MM.1S (cell line): ENCODE results near the gene EHBP1L1.

Experiments
- DNase-seq: peaks from one replicate; pipeline ENCODE4 v3.0.0-alpha.2; 2015
- H2AFZ ChIP-seq: fragments of 300-600 bp; sonication (generic); 2 replicates; pipeline ENCODE4 v1.6.0; 2016; ENCODE audit warnings: antibody characterized with exemption, low read length
- H3F3A ChIP-seq: fragments of 300-600 bp; sonication (generic); 2 replicates; pipeline ENCODE4 v1.6.1; 2016; ENCODE audit warnings: mild to moderate bottlenecking, antibody characterized with exemption, low read length, moderate library complexity, mixed read lengths; ENCODE audit not compliant: insufficient read depth
- H3K27ac ChIP-seq: fragments of 300-600 bp; sonication (generic); 2 replicates; pipeline ENCODE4 v1.5.1; 2016; ENCODE audit warnings: mild to moderate bottlenecking, low read length
- H3K27me3 ChIP-seq: fragments of 300-600 bp; sonication (generic); replicated peaks from 2 replicates; pipeline ENCODE4 v1.6.0; 2016; ENCODE audit warnings: low read length; ENCODE audit not compliant: insufficient read depth
- H3K36me3 ChIP-seq: fragments of 300-600 bp; sonication (generic); replicated peaks from 2 replicates; pipeline ENCODE4 v1.6.1; 2016; ENCODE audit warnings: mild to moderate bottlenecking, low read length, mixed read lengths; ENCODE audit not compliant: insufficient read depth
- H3K4me1 ChIP-seq: fragments of 300-600 bp; sonication (generic); 2 replicates; pipeline ENCODE4 v1.6.1; 2016; ENCODE audit warnings: low read length, mixed read lengths
- H3K4me2 ChIP-seq: fragments of 300-600 bp; sonication (generic); 2 replicates; pipeline ENCODE4 v1.6.0; 2016; ENCODE audit warnings: low read depth, low read length
- H3K4me3 ChIP-seq: fragments of 300-600 bp; sonication (generic); 2 replicates; pipeline ENCODE4 v1.5.1; 2016; ENCODE audit warnings: low read length, mixed read lengths
- H3K79me2 ChIP-seq: fragments of 300-600 bp; sonication (generic); 2 replicates; pipeline ENCODE4 v1.6.1; 2016; ENCODE audit warnings: mixed run types, low read length, mixed read lengths
- H3K9ac ChIP-seq: fragments of 300-600 bp; sonication (generic); 2 replicates; pipeline ENCODE4 v1.6.1; 2016; ENCODE audit warnings: low read length, mixed read lengths
- H3K9me2 ChIP-seq: fragments of 300-600 bp; sonication (generic); replicated peaks from 2 replicates; pipeline ENCODE4 v1.6.1; 2016; ENCODE audit warnings: mild to moderate bottlenecking, low read length, mixed read lengths; ENCODE audit not compliant: insufficient read depth
- H3K9me3 ChIP-seq: fragments of 300-600 bp; sonication (generic); replicated peaks from 2 replicates; pipeline ENCODE4 v1.6.1; 2016; ENCODE audit warnings: mild to moderate bottlenecking, low read length, mixed read lengths; ENCODE audit not compliant: insufficient read depth
- H4K20me1 ChIP-seq: fragments of 300-600 bp; sonication (generic); 2 replicates; pipeline ENCODE4 v1.6.1; 2016; ENCODE audit warnings: mild to moderate bottlenecking, low read length, moderate library complexity, mixed read lengths; ENCODE audit not compliant: insufficient read depth
- CTCF ChIP-seq: fragments of 300-600 bp; sonication (generic); IDR thresholded peaks from 2 replicates; pipeline ENCODE4 v1.5.1; 2016; ENCODE audit warnings: antibody characterized with exemption, low read length, mixed read lengths
- EZH2 ChIP-seq: fragments of 300-600 bp; sonication (generic); optimal IDR thresholded peaks from 2 replicates; pipeline ENCODE3; 2017; ENCODE audit warnings: low read depth, mild to moderate bottlenecking, antibody characterized with exemption, low read length, mixed read lengths
- EZH2phosphoT487 ChIP-seq: fragments of 300-600 bp; sonication (generic); IDR thresholded peaks from 2 replicates; pipeline ENCODE4 v1.6.1; 2018; ENCODE audit warnings: antibody characterized with exemption, low read length

Gene EHBP1L1

DNA sequence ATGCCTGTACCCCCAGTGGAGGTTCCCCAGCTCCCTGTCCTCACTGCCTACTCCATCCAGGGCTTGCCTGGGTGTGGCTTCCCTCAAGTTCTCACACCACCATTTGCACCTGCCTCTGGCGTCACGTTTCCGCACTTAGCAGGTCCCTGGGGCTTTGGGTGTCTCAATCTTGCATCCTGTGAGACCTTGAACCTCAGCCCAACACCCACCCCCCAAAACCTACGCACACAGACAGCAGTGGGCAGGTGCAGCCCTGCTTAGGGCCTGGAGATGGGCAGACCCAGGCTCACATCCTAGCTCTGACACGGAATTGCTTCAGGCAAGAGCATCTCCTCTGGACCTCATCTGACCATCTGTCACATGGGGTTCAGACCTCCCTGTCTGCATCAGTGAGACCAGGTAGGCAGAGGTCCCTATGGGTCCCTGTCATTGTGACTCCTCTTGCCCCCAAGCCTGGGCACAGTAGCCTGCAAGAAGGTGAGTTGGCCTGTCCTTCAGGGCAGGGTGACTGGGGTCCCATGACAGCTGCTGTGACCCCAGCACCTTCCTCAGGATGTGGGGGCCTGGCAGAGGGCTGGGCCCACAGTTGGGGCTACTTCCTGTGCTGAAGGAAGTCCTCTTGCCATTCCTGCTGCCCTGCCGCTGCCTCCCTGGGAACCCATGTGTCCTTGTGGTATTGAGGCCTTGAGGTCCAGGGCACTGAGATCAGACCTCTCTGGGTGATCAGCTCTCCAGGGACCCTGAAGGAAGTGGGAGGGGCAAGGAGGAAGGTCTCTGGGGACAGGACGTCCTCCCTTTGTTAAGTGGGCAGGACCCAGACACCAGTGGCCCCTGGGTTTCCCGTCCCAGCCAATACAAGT, 64.0 kb downstream of the EHBP1L1 start:
- Histone ChIP-seq H4K20me1 (no peaks in the 10 kb centered on the region), H3K4me3 (no peak overlapping the region), H3K4me2 (no peak overlapping the region), H3K27me3 (no peaks in the 10 kb centered on the region), H3K27ac (no peak overlapping the region), H3K79me2 (peaks cover 9% of the 10 kb centered on the region; the same call in 1 of the 2 replicates), H3F3A (peaks cover 14% of the 10 kb centered on the region), H3K9me3 (no peaks in the 10 kb centered on the region), H2AFZ (no peak overlapping the region), H3K9ac (no peak overlapping the region), H3K4me1 (peaks cover 9% of the 10 kb centered on the region), H3K9me2 (no peaks in the 10 kb centered on the region), H3K36me3 (no peaks in the 10 kb centered on the region)
- TF ChIP-seq EZH2 (no peak), EZH2phosphoT487 (no peak), CTCF (no peak)
- no peak for DNase-seq

DNA sequence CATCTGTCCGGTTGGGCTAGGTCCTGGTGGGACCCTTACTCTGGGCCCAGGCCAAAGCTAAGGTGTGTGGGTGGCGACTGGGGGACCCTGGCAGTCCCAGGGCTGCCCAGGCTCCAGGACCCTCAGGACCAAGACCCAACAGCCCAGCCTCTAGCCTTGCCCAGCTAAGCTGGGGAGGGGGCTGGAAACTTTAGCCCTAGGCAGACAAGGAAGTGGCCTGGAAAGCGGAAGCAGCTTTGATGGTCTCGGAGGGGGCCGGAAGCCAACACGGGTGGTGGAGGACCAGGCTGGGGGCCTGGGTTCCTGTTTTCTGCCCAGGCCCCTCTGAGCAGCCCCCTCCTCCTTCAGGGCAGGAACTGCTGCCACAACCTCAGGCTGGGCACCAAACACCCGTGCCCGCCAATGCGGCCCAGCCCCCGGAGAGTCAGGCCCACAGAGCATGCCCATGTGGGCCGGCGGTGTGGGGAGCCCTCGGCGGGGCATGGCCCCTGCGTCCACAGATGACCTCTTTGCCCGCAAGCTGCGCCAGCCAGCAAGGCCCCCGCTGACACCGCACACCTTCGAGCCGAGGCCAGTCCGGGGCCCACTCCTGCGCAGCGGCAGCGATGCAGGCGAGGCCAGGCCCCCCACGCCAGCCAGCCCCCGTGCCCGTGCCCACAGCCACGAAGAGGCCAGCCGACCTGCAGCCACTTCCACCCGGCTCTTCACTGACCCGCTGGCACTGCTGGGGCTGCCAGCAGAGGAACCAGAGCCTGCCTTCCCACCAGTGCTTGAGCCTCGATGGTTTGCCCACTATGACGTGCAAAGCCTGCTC, 64.8 kb downstream of the EHBP1L1 start:
- peaks cover 9% of the 10 kb centered on the region for H3K4me1 ChIP-seq
- H3F3A ChIP-seq: peaks cover 14% of the 10 kb centered on the region
- no peak overlapping the region for H3K4me2 ChIP-seq
- no peaks in the 10 kb centered on the region for H3K9me3 ChIP-seq
- H3K9me2 ChIP-seq: no peaks in the 10 kb centered on the region
- no peaks in the 10 kb centered on the region for H3K36me3 ChIP-seq
- no peaks in the 10 kb centered on the region for H3K27me3 ChIP-seq
- no peak overlapping the region for H2AFZ ChIP-seq
- no peaks in the 10 kb centered on the region for H4K20me1 ChIP-seq
- H3K9ac ChIP-seq: no peak overlapping the region
- H3K79me2 ChIP-seq: peaks cover 9% of the 10 kb centered on the region; the same call in 1 of the 2 replicates
- H3K27ac ChIP-seq: no peak overlapping the region
- no peak for DNase-seq
- no peak for TF ChIP-seq CTCF
- TF ChIP-seq EZH2phosphoT487: no peak
- no peak for TF ChIP-seq EZH2
- no peak overlapping the region for H3K4me3 ChIP-seq

GRCh38 chr11:65641297-65642013, 65.6 kb downstream of the EHBP1L1 start:
- Histone ChIP-seq H3K4me2 (no peak overlapping the region), H3K27ac (no peak overlapping the region), H3K27me3 (no peaks in the 10 kb centered on the region), H3K4me3 (no peak overlapping the region), H3K79me2 (peaks cover 9% of the 10 kb centered on the region; the same call in 1 of the 2 replicates), H2AFZ (no peak overlapping the region), H3F3A (peaks cover 14% of the 10 kb centered on the region), H3K36me3 (no peaks in the 10 kb centered on the region), H3K9me2 (no peaks in the 10 kb centered on the region), H3K9me3 (no peaks in the 10 kb centered on the region), H3K4me1 (peaks cover 9% of the 10 kb centered on the region), H4K20me1 (no peaks in the 10 kb centered on the region), H3K9ac (no peak overlapping the region)
- no peak for TF ChIP-seq EZH2
- no peak for TF ChIP-seq CTCF
- no peak for TF ChIP-seq EZH2phosphoT487
- DNase-seq: no peak
